OCI-LY7 (cell line): ENCODE data around the gene UGT1A10. TPM values are rescaled to one million over a fixed set of nuclear protein-coding genes. Genes with fewer than 3 reads are reported as not detected.

ENCODE experiments used
- BruUV-seq: library from RNA; stranded (reverse); fragments of 400-500 nt; replicated peaks from 2 replicates; lab custom pipeline; 2021; lab: Mats Ljungman, UMichigan
- CTCF ChIA-PET: fragments of 300-600 bp; sonication (Branson Sonifier 250); formaldehyde crosslinking; loops from one replicate; lab custom pipeline; 2022; ENCODE audit warnings: antibody characterized with exemption; ENCODE audit not compliant: unreplicated experiment; lab: Charles Lee
- POLR2A ChIA-PET: fragments of 300-600 bp; sonication (Branson Sonifier 250); formaldehyde crosslinking; loops from one replicate; lab custom pipeline; 2022; ENCODE audit warnings: antibody characterized with exemption; lab: Charles Lee
- DNase-seq: peaks from one replicate; pipeline ENCODE4 v3.0.0-alpha.2; 2015; ENCODE audit warnings: low spot score
- H2AFZ ChIP-seq: fragments of 200-600 bp; sonication (generic), shearing (Covaris generic); 2 replicates; pipeline ENCODE4 v1.6.1; 2014; ENCODE audit warnings: mild to moderate bottlenecking, antibody characterized with exemption, low read length, moderate library complexity
- H3K27ac ChIP-seq: fragments of 200-600 bp; sonication (generic); 2 replicates; pipeline ENCODE4 v1.5.1; 2014; ENCODE audit warnings: mixed run types, low read depth, mild to moderate bottlenecking, moderate library complexity, low read length, inconsistent platforms; ENCODE audit not compliant: poor library complexity, severe bottlenecking
- H3K36me3 ChIP-seq: fragments of 200-600 bp; sonication (generic); 2 replicates; pipeline ENCODE4 v1.6.1; 2014; ENCODE audit warnings: mild to moderate bottlenecking, antibody characterized with exemption, low read length, moderate library complexity, mixed read lengths; ENCODE audit not compliant: insufficient read depth
- H3K4me1 ChIP-seq: fragments of 200-600 bp; sonication (generic); 2 replicates; pipeline ENCODE4 v1.5.1; 2014; ENCODE audit warnings: mild to moderate bottlenecking, low read length; ENCODE audit not compliant: insufficient read depth, poor library complexity, severe bottlenecking
- H3K4me2 ChIP-seq: fragments of 200-600 bp; sonication (generic); 2 replicates; pipeline ENCODE4 v1.6.1; 2014; ENCODE audit warnings: mild to moderate bottlenecking, low read length
- H3K4me3 ChIP-seq: fragments of 200-600 bp; sonication (generic); 2 replicates; pipeline ENCODE4 v1.5.1; 2014; ENCODE audit warnings: mild to moderate bottlenecking, low read depth, low read length; ENCODE audit not compliant: poor library complexity, severe bottlenecking
- H3K79me2 ChIP-seq: fragments of 200-600 bp; sonication (generic); 2 replicates; pipeline ENCODE4 v1.6.1; 2016; ENCODE audit warnings: low read depth, mild to moderate bottlenecking, low read length, moderate library complexity, mixed read lengths; ENCODE audit not compliant: insufficient read depth
- H3K9me2 ChIP-seq: fragments of 200-600 bp; sonication (generic); 2 replicates; pipeline ENCODE4 v1.6.1; 2016; ENCODE audit warnings: mild to moderate bottlenecking, low read length, mixed read lengths; ENCODE audit not compliant: insufficient read depth
- H3K9me3 ChIP-seq: fragments of 200-600 bp; sonication (generic); 2 replicates; pipeline ENCODE4 v1.6.1; 2014; ENCODE audit warnings: mild to moderate bottlenecking, mixed run types, low read length, mixed read lengths
- H4K20me1 ChIP-seq: fragments of 200-600 bp; sonication (generic); 2 replicates; pipeline ENCODE4 v1.6.1; 2014; ENCODE audit warnings: mild to moderate bottlenecking, antibody characterized with exemption, low read length, moderate library complexity, mixed read lengths; ENCODE audit not compliant: insufficient read depth
- CTCF ChIP-seq: fragments of 200-600 bp; sonication (generic); conservative IDR thresholded peaks from 2 replicates; pipeline ENCODE4 v1.5.1; 2014; ENCODE audit warnings: mild to moderate bottlenecking, antibody characterized with exemption, low read length, moderate library complexity, mixed read lengths
- EZH2phosphoT487 ChIP-seq: fragments of 200-600 bp; sonication (generic); IDR thresholded peaks from 2 replicates; pipeline ENCODE4 v1.6.1; 2018; ENCODE audit warnings: low read depth, borderline replicate concordance, mild to moderate bottlenecking, mixed run types, antibody characterized with exemption, low read length, moderate library complexity, mixed read lengths
- intact Hi-C: fragments of 100-400 bp; cut with micrococcal nuclease; formaldehyde crosslinking; loops from one replicate; pipeline ENCODE4 v1.10.0; 2022; ENCODE audit not compliant: unreplicated experiment
- total RNA-seq, 2 experiments: library from RNA; depleted of rRNA in 1 of 2; stranded (reverse); fragments of >200 nt in 1 of 2; shearing (Covaris generic) in 1 of 2; gene quantifications; 2 replicates each; pipeline ENCODE4 v1.2.3, GENCODE V29; 2014 to 2022

Gene UGT1A10
- total RNA-seq, 2 experiments from 2014 or later, result not detected

GRCh38 chr2:233674995-233675394 is 38.7 kb downstream of the UGT1A10 start:
- Histone ChIP-seq H3K4me1 (no peaks in the 10 kb centered on the region), H3K79me2 (no peaks in the 10 kb centered on the region), H4K20me1 (no peaks in the 10 kb centered on the region), H3K9me2 (no peaks in the 10 kb centered on the region), H2AFZ (no peak overlapping the region), H3K9me3 (no peaks in the 10 kb centered on the region), H3K4me2 (no peak overlapping the region), H3K4me3 (no peak overlapping the region), H3K27ac (no peak overlapping the region), H3K36me3 (no peaks in the 10 kb centered on the region)
- no peak for DNase-seq
- TF ChIP-seq CTCF (no peak), EZH2phosphoT487 (no peak)
- ChIA-PET POLR2A (no interaction called here), CTCF (no interaction called here)
- BruUV-seq, result no TSS peak
- intact Hi-C loops, result no loop called here

DNA sequence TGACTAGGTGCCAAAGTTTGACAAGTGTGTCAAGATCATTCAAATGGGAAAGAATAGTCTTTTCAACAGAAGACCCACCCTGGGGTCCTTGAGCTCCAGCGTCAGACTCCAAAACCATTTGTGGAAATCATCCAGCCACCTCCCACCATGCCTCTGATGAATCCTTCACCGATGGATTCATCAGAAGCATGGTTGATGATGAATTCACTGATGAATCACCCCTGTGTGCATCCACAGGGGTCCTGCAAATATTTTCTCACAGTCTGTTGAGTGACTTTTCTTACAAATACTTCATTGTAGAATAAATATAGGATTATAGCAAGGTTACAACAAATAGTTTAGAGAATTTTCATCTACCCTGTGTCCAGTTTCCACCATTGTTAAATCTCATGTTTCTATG is 39.8 kb downstream of the UGT1A10 start:
- BruUV-seq, result no TSS peak
- no peak overlapping the region for H2AFZ ChIP-seq
- H3K4me3 ChIP-seq, result no peak overlapping the region
- no peaks in the 10 kb centered on the region for H3K9me2 ChIP-seq
- no peak overlapping the region for H3K27ac ChIP-seq
- H3K4me2 ChIP-seq, result no peak overlapping the region
- ChIA-PET CTCF (no interaction called here), POLR2A (interaction anchor here (0.6 kb wide), 1 partner anchor 373 kb away, joined by 4 read pairs; no protein-coding TSS in a partner anchor)
- H4K20me1 ChIP-seq, result no peaks in the 10 kb centered on the region
- no peak for DNase-seq
- no peaks in the 10 kb centered on the region for H3K36me3 ChIP-seq
- TF ChIP-seq EZH2phosphoT487, result no peak
- TF ChIP-seq CTCF, result no peak
- intact Hi-C loops, result no loop called here
- no peaks in the 10 kb centered on the region for H3K4me1 ChIP-seq
- H3K9me3 ChIP-seq, result no peaks in the 10 kb centered on the region
- no peaks in the 10 kb centered on the region for H3K79me2 ChIP-seq

- no peaks in the 10 kb centered on the region for H3K79me2 ChIP-seq
- intact Hi-C loops, result no loop called here
- H3K9me2 ChIP-seq, result no peaks in the 10 kb centered on the region
- H3K4me3 ChIP-seq, result no peak overlapping the region
- no peaks in the 10 kb centered on the region for H4K20me1 ChIP-seq
- no peaks in the 10 kb centered on the region for H3K9me3 ChIP-seq
- H3K27ac ChIP-seq, result no peak overlapping the region
- DNase-seq, result no peak
- no peak overlapping the region for H2AFZ ChIP-seq
- H3K36me3 ChIP-seq, result no peaks in the 10 kb centered on the region
- H3K4me1 ChIP-seq, result peaks cover 3% of the 10 kb centered on the region
- no peak overlapping the region for H3K4me2 ChIP-seq
- TF ChIP-seq EZH2phosphoT487 (no peak), CTCF (no peak)
- ChIA-PET CTCF (no interaction called here), POLR2A (no interaction called here)
- BruUV-seq, result no TSS peak
Measured at GRCh38 chr2:233679196-233679595, 42.9 kb downstream of the UGT1A10 start.
